GM12875 (cell line): Measurements from ENCODE around the gene MUC21.

ENCODE experiments used
- H3K4me3 ChIP-seq: one replicate; pipeline ENCODE4 v1.5.1; 2011; ENCODE audit warnings: low read depth, low read length, control low read depth
- CTCF ChIP-seq: IDR thresholded peaks from 2 replicates; pipeline ENCODE4 v1.5.1; 2011; ENCODE audit warnings: low read depth, mild to moderate bottlenecking, control low read depth, inconsistent platforms, low read length, moderate library complexity, borderline replicate concordance; ENCODE audit not compliant: insufficient read depth

MUC21 gene

GRCh38 chr6:30955367-30956042 lies 28.0 kb upstream of the MUC21 start:
- peak overlapping the region; percentile 45 for H3K4me3 ChIP-seq

GRCh38 chr6:30957716-30958115 lies 25.8 kb upstream of the MUC21 start:
- H3K4me3 ChIP-seq: no peak overlapping the region
- no peak for TF ChIP-seq CTCF

More at GRCh38 chr6:30955367-30956042, 28.0 kb upstream of the MUC21 start:
- no peak for TF ChIP-seq CTCF

- no peak for TF ChIP-seq CTCF
- H3K4me3 ChIP-seq: no peak overlapping the region
Measured at GRCh38 chr6:30960907-30961673, 22.4 kb upstream of the MUC21 start.

GRCh38 chr6:30962716-30963115 lies 20.8 kb upstream of the MUC21 start:
- H3K4me3 ChIP-seq: no peak overlapping the region
- no peak for TF ChIP-seq CTCF

GRCh38 chr6:30963641-30964040 lies 19.9 kb upstream of the MUC21 start:
- no peak overlapping the region for H3K4me3 ChIP-seq
- TF ChIP-seq CTCF: no peak

GRCh38 chr6:30964075-30964474 lies 19.4 kb upstream of the MUC21 start:
- no peak for TF ChIP-seq CTCF
- H3K4me3 ChIP-seq: no peak overlapping the region

GRCh38 chr6:30965140-30965601 lies 18.3 kb upstream of the MUC21 start:
- no peak for TF ChIP-seq CTCF
- no peak overlapping the region for H3K4me3 ChIP-seq
